ENCODE data around the gene FAM217B.
"Not testable (repeated sequence)": the region's sequence is repeated elsewhere in the genome, so short reads cannot be mapped to it uniquely, and the experiment has no call there.

The FAM217B gene

GRCh38 chr20:59939052-59939878, 924 bp upstream of the FAM217B start:
- DNase-seq = no peak

GRCh38 chr20:59939879-59940128, 385 bp upstream of the FAM217B start:
- no peak for DNase-seq

GRCh38 chr20:59940956-59941294, 736 bp downstream of the FAM217B start:
- no peak for DNase-seq

GRCh38 chr20:59942245-59942644, 2.1 kb downstream of the FAM217B start:
- DNase-seq = no peak

GRCh38 chr20:59944726-59945125, 4.5 kb downstream of the FAM217B start:
- no peak for DNase-seq

GRCh38 chr20:59945175-59945574, 5.0 kb downstream of the FAM217B start:
- no peak for DNase-seq

GRCh38 chr20:59945731-59946130, 5.5 kb downstream of the FAM217B start:
- DNase-seq = no peak

GRCh38 chr20:59947376-59947775, 7.2 kb downstream of the FAM217B start:
- no peak for DNase-seq

GRCh38 chr20:59948212-59948611, 8.0 kb downstream of the FAM217B start:
- DNase-seq = no peak

- DNase-seq = no peak
These were observed 8.9 kb downstream of the FAM217B start for GRCh38 chr20:59948828-59949720.

- DNase-seq = no peak
These were observed 9.7 kb downstream of the FAM217B start for GRCh38 chr20:59949911-59950310.

- no peak for DNase-seq
These were observed 14.5 kb downstream of the FAM217B start for GRCh38 chr20:59954718-59955117.

- no peak for DNase-seq
These were observed 15.1 kb downstream of the FAM217B start for GRCh38 chr20:59955131-59955796.

- DNase-seq = not testable (repeated sequence)
These were observed 17.4 kb downstream of the FAM217B start for GRCh38 chr20:59957568-59957967.

- no peak for DNase-seq
These were observed 17.9 kb downstream of the FAM217B start, which contains the start of gene CDH26 for GRCh38 chr20:59958123-59958522. CDH26 (plus strand) TSS chr20:59958423; CDS start chr20:59958727, 304 bp downstream.

GRCh38 chr20:59958626-59959025, 18.4 kb downstream of the FAM217B start:
- DNase-seq = no peak

- DNase-seq = no peak
These were observed 21.2 kb downstream of the FAM217B start for GRCh38 chr20:59961423-59961822.

GRCh38 chr20:59962155-59962554, 22.0 kb downstream of the FAM217B start:
- DNase-seq = no peak

GRCh38 chr20:59966428-59966827, 26.2 kb downstream of the FAM217B start:
- no peak for DNase-seq

- no peak for DNase-seq
These were observed 31.2 kb downstream of the FAM217B start for GRCh38 chr20:59971428-59971827.

- no peak for DNase-seq
These were observed 32.0 kb downstream of the FAM217B start for GRCh38 chr20:59972037-59972801.

- no peak for DNase-seq
These were observed 36.1 kb downstream of the FAM217B start for GRCh38 chr20:59976156-59976782.

Measured in activated naive CD4-positive, alpha-beta T cell treated with Interleukin-2 at 50 U/mL for 16 hours (primary cell).